ENCODE data around the gene CD244. TPM values are rescaled to one million over a fixed set of nuclear protein-coding genes. Genes with fewer than 3 reads are reported as not detected.

CD244 gene
- total and polyA plus RNA-seq, 10 donors = 2.1 to 25.7 (median 16.1) TPM

GRCh38 chr1:160808289-160808688 is 54.4 kb downstream of the CD244 start:
- peak overlapping the region in 1 of 8 donors; percentile 58 for H3K27ac ChIP-seq
- H3K27me3 ChIP-seq (replicated peaks in 1 of 7) = no peaks in the 10 kb centered on the region
- H3K9me3 ChIP-seq = peaks cover 0 to 38% (median 20%) of the 10 kb centered on the region in 8 donors
- 82 to 97% (median 93%) methylated on average over 3 of the region's 3 CpGs for WGBS, 5 donors
- TF ChIP-seq CTCF (IDR thresholded peaks at IDR 0.05 in 8 of 11, conservative IDR thresholded peaks at IDR 0.05 in 3 of 11) = no peak
- TF ChIP-seq POLR2A (IDR thresholded peaks at IDR 0.05) = no peak
- TF ChIP-seq POLR2AphosphoS5 (IDR thresholded peaks at IDR 0.05) = no peak
- H3K36me3 ChIP-seq = peaks cover 0 to 70% (median 0%) of the 10 kb centered on the region in 6 donors
- intact Hi-C loops (cut with DNase I; ENCODE audit: low total_unique reads) = no loop called here
- H3K4me1 ChIP-seq = peaks cover 0 to 26% (median 8%) of the 10 kb centered on the region in 6 donors
- H3K4me3 ChIP-seq = no peak overlapping the region
- no peak for DNase-seq

GRCh38 chr1:160807738-160808137 is 54.9 kb downstream of the CD244 start:
- intact Hi-C loops (cut with DNase I; ENCODE audit: low total_unique reads) = no loop called here
- peaks cover 0 to 30% (median 8%) of the 10 kb centered on the region in 6 donors for H3K4me1 ChIP-seq
- H3K36me3 ChIP-seq = peaks cover 0 to 70% (median 0%) of the 10 kb centered on the region in 6 donors
- H3K27me3 ChIP-seq (replicated peaks in 1 of 7) = no peaks in the 10 kb centered on the region
- no peak for DNase-seq
- WGBS, 5 donors = 92 to 100% (median 96%) methylated on average over 2 of the region's 2 CpGs; no CpG with 5 or more reads in 1 of the 5 donors
- TF ChIP-seq POLR2AphosphoS5 (IDR thresholded peaks at IDR 0.05) = no peak
- TF ChIP-seq CTCF (IDR thresholded peaks at IDR 0.05 in 8 of 11, conservative IDR thresholded peaks at IDR 0.05 in 3 of 11) = no peak
- no peak for TF ChIP-seq POLR2A (IDR thresholded peaks at IDR 0.05)
- H3K9me3 ChIP-seq = peaks cover 0 to 38% (median 20%) of the 10 kb centered on the region in 8 donors
- peak overlapping the region in 1 of 8 donors; percentile 58 for H3K27ac ChIP-seq
- no peak overlapping the region for H3K4me3 ChIP-seq

GRCh38 chr1:160807247-160807646 is 55.4 kb downstream of the CD244 start:
- WGBS, 5 donors = 78 to 87% (median 82%) methylated on average over 3 of the region's 3 CpGs

GRCh38 chr1:160806784-160807183 is 55.9 kb downstream of the CD244 start:
- TF ChIP-seq POLR2AphosphoS5 (IDR thresholded peaks at IDR 0.05) = no peak
- no peak for TF ChIP-seq POLR2A (IDR thresholded peaks at IDR 0.05)
- TF ChIP-seq CTCF (IDR thresholded peaks at IDR 0.05 in 8 of 11, conservative IDR thresholded peaks at IDR 0.05 in 3 of 11) = no peak
- intact Hi-C loops (cut with DNase I; ENCODE audit: low total_unique reads) = no loop called here
- Histone ChIP-seq H3K4me3 (no peak overlapping the region), H3K4me1 (peaks cover 0 to 40% (median 16%) of the 10 kb centered on the region in 6 donors), H3K27me3 (replicated peaks in 1 of 7) (no peaks in the 10 kb centered on the region), H3K27ac (no peak overlapping the region), H3K36me3 (peaks cover 0 to 76% (median 6%) of the 10 kb centered on the region in 6 donors), H3K9me3 (peaks cover 0 to 38% (median 20%) of the 10 kb centered on the region in 8 donors)
- no peak for DNase-seq

More at GRCh38 chr1:160807247-160807646, 55.4 kb downstream of the CD244 start:
- H3K27me3 ChIP-seq (replicated peaks in 1 of 7) = no peaks in the 10 kb centered on the region
- DNase-seq = no peak
- H3K27ac ChIP-seq = peak overlapping the region in 1 of 8 donors; percentile 58
- H3K36me3 ChIP-seq = peaks cover 0 to 75% (median 2%) of the 10 kb centered on the region in 6 donors
- no peak overlapping the region for H3K4me3 ChIP-seq
- H3K4me1 ChIP-seq = peaks cover 0 to 35% (median 11%) of the 10 kb centered on the region in 6 donors
- intact Hi-C loops (cut with DNase I; ENCODE audit: low total_unique reads) = no loop called here
- H3K9me3 ChIP-seq = peaks cover 0 to 38% (median 20%) of the 10 kb centered on the region in 8 donors
- TF ChIP-seq POLR2A (IDR thresholded peaks at IDR 0.05) = no peak
- no peak for TF ChIP-seq CTCF (IDR thresholded peaks at IDR 0.05 in 8 of 11, conservative IDR thresholded peaks at IDR 0.05 in 3 of 11)
- TF ChIP-seq POLR2AphosphoS5 (IDR thresholded peaks at IDR 0.05) = no peak
